Measurements from ENCODE around the gene MYBPH. TPM values are rescaled to one million over a fixed set of nuclear protein-coding genes. Genes with fewer than 3 reads are reported as not detected.

The MYBPH gene
- total RNA-seq, 1 experiment from 2014 or later: 25.9 TPM

DNA sequence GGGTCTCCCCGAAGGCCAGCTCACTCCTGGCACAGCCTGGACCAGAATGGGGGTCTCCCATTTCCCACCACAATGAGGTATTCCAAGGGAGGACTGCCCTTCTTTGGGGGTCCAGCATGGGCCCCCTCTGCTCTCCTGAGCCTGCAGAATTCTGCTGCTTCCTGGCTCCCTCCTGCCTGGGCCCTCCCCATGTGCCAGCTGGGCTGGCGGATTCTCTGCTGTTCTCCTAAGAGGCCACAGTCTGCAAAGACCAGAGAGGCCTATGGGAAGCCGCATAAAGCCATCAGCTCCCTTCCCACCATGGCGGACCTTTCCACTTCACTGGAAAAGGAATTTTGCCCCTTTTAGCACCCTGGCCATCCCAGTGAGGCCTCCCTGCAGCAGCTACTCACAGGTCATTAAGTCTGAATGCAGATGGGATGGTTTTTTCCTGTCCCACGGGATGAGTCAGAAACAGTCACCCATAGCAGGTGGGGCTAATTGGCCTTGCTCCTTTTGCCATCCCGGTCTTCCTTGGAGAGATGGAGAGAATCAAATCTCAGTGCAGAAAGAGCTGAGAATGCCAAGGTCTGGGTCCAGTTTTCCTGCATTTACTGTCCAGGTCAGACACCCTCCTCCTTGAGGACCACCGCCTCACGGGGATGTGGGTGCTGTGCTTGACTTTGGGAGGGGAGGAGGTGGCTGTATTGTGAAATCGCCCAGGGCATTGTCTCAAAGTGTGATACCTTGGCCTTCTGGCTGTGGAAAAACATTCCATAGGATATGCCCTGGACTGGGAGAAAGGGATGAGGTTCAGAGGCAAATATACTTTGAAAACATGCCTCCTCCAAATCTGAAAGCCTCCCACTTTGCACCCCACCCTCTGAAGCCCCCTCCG is 23.2 kb downstream of the MYBPH start:
- no peak for DNase-seq
- CTCF ChIA-PET: interaction anchor here (1.8 kb wide), 1 partner anchor 20 kb away, joined by 4 read pairs; no protein-coding TSS in a partner anchor
- POLR2A ChIA-PET: interaction anchor here (0.5 kb wide), 1 partner anchor 9 kb away, joined by 3 read pairs; no protein-coding TSS in a partner anchor
- no peaks in the 10 kb centered on the region for H3K27me3 ChIP-seq (replicated peaks; ENCODE audit: control insufficient read depth, insufficient read depth, low read length)
- intact Hi-C loops (cut with micrococcal nuclease; ENCODE audit: unreplicated experiment): no loop called here
- H3K4me3 Mint-ChIP-seq (ENCODE audit: unreplicated experiment): no peak overlapping the region
- no peak overlapping the region for H3K27ac Mint-ChIP-seq (ENCODE audit: unreplicated experiment)
- H3K36me3 Mint-ChIP-seq (ENCODE audit: insufficient read depth, unreplicated experiment): peaks cover 5% of the 10 kb centered on the region
- no peaks in the 10 kb centered on the region for H3K9me3 Mint-ChIP-seq (ENCODE audit: unreplicated experiment)
- H3K4me1 Mint-ChIP-seq (ENCODE audit: low read depth, unreplicated experiment): peaks cover 32% of the 10 kb centered on the region
- H3K36me3 ChIP-seq (ENCODE audit: control insufficient read depth, insufficient read depth, low read length): no peaks in the 10 kb centered on the region
- H3K27me3 Mint-ChIP-seq (ENCODE audit: insufficient read depth, unreplicated experiment): no peaks in the 10 kb centered on the region
- TF ChIP-seq, protein P1, sequence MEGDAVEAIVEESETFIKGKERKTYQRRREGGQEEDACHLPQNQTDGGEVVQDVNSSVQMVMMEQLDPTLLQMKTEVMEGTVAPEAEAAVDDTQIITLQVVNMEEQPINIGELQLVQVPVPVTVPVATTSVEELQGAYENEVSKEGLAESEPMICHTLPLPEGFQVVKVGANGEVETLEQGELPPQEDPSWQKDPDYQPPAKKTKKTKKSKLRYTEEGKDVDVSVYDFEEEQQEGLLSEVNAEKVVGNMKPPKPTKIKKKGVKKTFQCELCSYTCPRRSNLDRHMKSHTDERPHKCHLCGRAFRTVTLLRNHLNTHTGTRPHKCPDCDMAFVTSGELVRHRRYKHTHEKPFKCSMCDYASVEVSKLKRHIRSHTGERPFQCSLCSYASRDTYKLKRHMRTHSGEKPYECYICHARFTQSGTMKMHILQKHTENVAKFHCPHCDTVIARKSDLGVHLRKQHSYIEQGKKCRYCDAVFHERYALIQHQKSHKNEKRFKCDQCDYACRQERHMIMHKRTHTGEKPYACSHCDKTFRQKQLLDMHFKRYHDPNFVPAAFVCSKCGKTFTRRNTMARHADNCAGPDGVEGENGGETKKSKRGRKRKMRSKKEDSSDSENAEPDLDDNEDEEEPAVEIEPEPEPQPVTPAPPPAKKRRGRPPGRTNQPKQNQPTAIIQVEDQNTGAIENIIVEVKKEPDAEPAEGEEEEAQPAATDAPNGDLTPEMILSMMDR (IDR thresholded peaks at IDR 0.05; ENCODE audit: insufficient read depth in 1 of 2, low read depth in 1 of 2, low read length in 1 of 2, severe bottlenecking in 1 of 2, unreplicated experiment in 1 of 2): no peak
- no peaks in the 10 kb centered on the region for H3K9me3 ChIP-seq
- H3K4me3 ChIP-seq (ENCODE audit: low read depth, low read length): no peak overlapping the region
- no TSS peak for BruUV-seq (replicated peaks)
- H3K4me1 ChIP-seq: peaks cover 25% of the 10 kb centered on the region

DNA sequence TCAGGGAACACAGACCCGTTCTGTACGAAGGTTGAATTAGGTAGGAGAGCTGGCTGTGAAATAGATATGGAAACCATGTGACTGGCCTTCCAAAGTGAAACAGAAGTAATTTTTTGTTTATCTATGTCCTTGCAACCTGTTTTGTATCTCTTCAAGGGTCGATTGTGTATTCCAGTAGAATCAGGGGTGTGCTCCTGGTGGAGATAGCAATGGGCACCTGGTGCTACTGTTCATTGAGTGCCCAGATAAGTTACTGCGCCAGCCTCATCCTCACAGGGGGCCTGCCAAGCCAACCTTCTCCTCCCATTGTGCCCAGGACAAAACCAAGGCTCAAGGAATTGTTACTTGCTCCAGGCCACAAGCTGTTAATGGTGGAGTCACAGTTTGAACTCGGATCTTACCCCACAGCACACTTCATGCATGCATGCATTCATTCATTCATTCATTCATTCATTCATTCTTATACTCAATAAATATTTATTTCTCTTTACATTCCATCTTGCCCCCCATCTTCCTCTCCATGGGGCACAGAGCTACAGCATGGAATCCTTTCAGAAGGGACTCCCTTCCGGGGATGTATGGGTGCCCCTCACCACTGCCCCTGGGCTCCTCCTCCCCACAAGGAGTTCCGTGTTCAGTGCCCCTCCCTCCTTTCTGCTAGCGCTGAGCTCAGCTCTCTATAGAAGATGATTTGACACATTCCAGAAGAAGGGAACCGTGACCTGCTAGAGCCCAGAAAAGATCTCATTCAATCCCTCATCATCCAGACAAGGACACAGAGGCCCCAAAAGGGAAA is 24.1 kb downstream of the MYBPH start:
- TF ChIP-seq, protein P1 (IDR thresholded peaks at IDR 0.05; ENCODE audit: insufficient read depth in 1 of 2, low read depth in 1 of 2, low read length in 1 of 2, severe bottlenecking in 1 of 2, unreplicated experiment in 1 of 2): no peak
- Histone ChIP-seq H3K36me3 (ENCODE audit: control insufficient read depth, insufficient read depth, low read length) (no peaks in the 10 kb centered on the region), H3K4me3 (ENCODE audit: low read depth, low read length) (no peak overlapping the region), H3K4me1 (peaks cover 20% of the 10 kb centered on the region), H3K9me3 (no peaks in the 10 kb centered on the region), H3K27me3 (replicated peaks; ENCODE audit: control insufficient read depth, insufficient read depth, low read length) (no peaks in the 10 kb centered on the region)
- CTCF ChIA-PET: interaction anchor here (0.9 to 1.8 kb wide), 2 partner anchors 21 to 23 kb away, joined by 4 read pairs; no protein-coding TSS in a partner anchor
- POLR2A ChIA-PET: no interaction called here
- Mint-ChIP-seq H3K4me1 (ENCODE audit: low read depth, unreplicated experiment) (peaks cover 32% of the 10 kb centered on the region), H3K36me3 (ENCODE audit: insufficient read depth, unreplicated experiment) (no peaks in the 10 kb centered on the region), H3K27me3 (ENCODE audit: insufficient read depth, unreplicated experiment) (no peaks in the 10 kb centered on the region), H3K27ac (ENCODE audit: unreplicated experiment) (no peak overlapping the region), H3K9me3 (ENCODE audit: unreplicated experiment) (no peaks in the 10 kb centered on the region), H3K4me3 (ENCODE audit: unreplicated experiment) (no peak overlapping the region)
- DNase-seq: no peak
- intact Hi-C loops (cut with micrococcal nuclease; ENCODE audit: unreplicated experiment): no loop called here
- no TSS peak for BruUV-seq (replicated peaks)

All from Caco-2 (cell line).